GM21367 (cell line): Measurements from ENCODE around the gene FGD6.
"Not testable (repeated sequence)": the region's sequence is repeated elsewhere in the genome, so short reads cannot be mapped to it uniquely, and the experiment has no call there.

ENCODE experiments used
- ATAC-seq: cut with Tn5 transposase; IDR thresholded peaks from one replicate; pipeline ENCODE4 v1.9.1; 2021; ENCODE audit not compliant: unreplicated experiment

Gene FGD6

GRCh38 chr12:95235621-95236020 is 18.4 kb upstream of the FGD6 start:
- ATAC-seq, result not testable (repeated sequence)

GRCh38 chr12:95234187-95234586 is 16.9 kb upstream of the FGD6 start:
- not testable (repeated sequence) for ATAC-seq

GRCh38 chr12:95231190-95231589 is 13.9 kb upstream of the FGD6 start:
- no peak for ATAC-seq

- ATAC-seq, result no peak
These were observed 13.0 kb upstream of the FGD6 start for GRCh38 chr12:95230313-95230712.

- no peak for ATAC-seq
These were observed 12.4 kb upstream of the FGD6 start for GRCh38 chr12:95229636-95230035.

- no peak for ATAC-seq
These were observed 11.3 kb upstream of the FGD6 start for GRCh38 chr12:95228617-95229016.

- no peak for ATAC-seq
These were observed 10.6 kb upstream of the FGD6 start for GRCh38 chr12:95227818-95228356.

GRCh38 chr12:95225645-95226212 is 8.5 kb upstream of the FGD6 start:
- ATAC-seq, result no peak

- ATAC-seq, result no peak
These were observed 7.2 kb upstream of the FGD6 start for GRCh38 chr12:95224202-95225170.

- no peak for ATAC-seq
These were observed 3.5 kb upstream of the FGD6 start for GRCh38 chr12:95220726-95221125.

GRCh38 chr12:95220190-95220589 is 2.9 kb upstream of the FGD6 start:
- no peak for ATAC-seq

- peak; percentile 13 for ATAC-seq
These were observed 1.2 kb upstream of the FGD6 start for GRCh38 chr12:95218150-95219133.

- peak; percentile 12 for ATAC-seq
These were observed 423 bp downstream of the FGD6 start for GRCh38 chr12:95216711-95217376.

GRCh38 chr12:95215949-95216348 is 1.3 kb downstream of the FGD6 start:
- ATAC-seq, result no peak

GRCh38 chr12:95214466-95214865 is 2.8 kb downstream of the FGD6 start:
- no peak for ATAC-seq

GRCh38 chr12:95213928-95214327 is 3.3 kb downstream of the FGD6 start:
- ATAC-seq, result no peak

GRCh38 chr12:95213119-95213518 is 4.1 kb downstream of the FGD6 start:
- no peak for ATAC-seq

GRCh38 chr12:95212586-95212985 is 4.7 kb downstream of the FGD6 start:
- ATAC-seq, result no peak

- ATAC-seq, result no peak
These were observed 8.6 kb downstream of the FGD6 start for GRCh38 chr12:95208678-95209077.

- ATAC-seq, result no peak
These were observed 9.9 kb downstream of the FGD6 start for GRCh38 chr12:95207407-95207806.
